GM12878 (cell line): Measurements from ENCODE around the gene NRM.
A peak's percentile ranks its signal among the peaks of the same experiment; 100 is the strongest.

ENCODE experiments used
- CHD2 ChIP-seq: IDR thresholded peaks from 2 replicates; pipeline ENCODE4 v1.6.1; 2011; ENCODE audit warnings: low read depth, low read length, improper control_type of control experiment, borderline replicate concordance
- CTCF ChIP-seq, 3 experiments: IDR thresholded peaks in 2 of 3; conservative IDR thresholded peaks in 1 of 3; 2 replicates each; pipeline ENCODE4 v1.5.1; 2011; ENCODE audit warnings: low read depth in 3 of 3, low read length in 3 of 3, mild to moderate bottlenecking in 3 of 3, control low read depth in 2 of 3, moderate library complexity in 2 of 3, inconsistent platforms in 1 of 3, mixed read lengths in 1 of 3; ENCODE audit not compliant: control insufficient read depth in 2 of 3, insufficient read depth in 1 of 3; ENCODE audit errors: extremely low read depth in 1 of 3
- SMARCA5 ChIP-seq: fragments of 450-650 bp; IDR thresholded peaks from 2 replicates; pipeline ENCODE4 v1.6.1; 2017; ENCODE audit warnings: mild to moderate bottlenecking

DNA sequence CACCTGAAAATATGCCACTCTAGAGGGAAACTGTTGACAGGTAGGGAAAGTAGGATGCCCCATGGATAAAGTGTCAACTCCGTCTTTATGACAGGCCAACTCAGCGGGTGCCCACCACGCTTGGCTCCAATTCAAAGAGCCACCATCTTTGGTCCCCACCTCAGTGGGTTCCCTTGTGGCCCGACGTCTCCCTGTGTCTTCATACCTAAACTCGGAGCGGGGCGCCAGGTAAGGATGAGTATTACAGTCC lies 26.0 kb upstream of the NRM start:
- TF ChIP-seq CHD2, result no peak
- TF ChIP-seq CTCF (IDR thresholded peaks at IDR 0.05 in 2 of 3, conservative IDR thresholded peaks at IDR 0.05 in 1 of 3; ENCODE audit: control insufficient read depth in 2 of 3, extremely low read depth in 1 of 3, insufficient read depth in 1 of 3, low read depth in 3 of 3, low read length in 3 of 3), result no peak
- TF ChIP-seq SMARCA5, result 0 out of 2 replicates have a peak, but pooled peaks have one; percentile 10
